ENCODE measurements around the gene MAML3.

DNA sequence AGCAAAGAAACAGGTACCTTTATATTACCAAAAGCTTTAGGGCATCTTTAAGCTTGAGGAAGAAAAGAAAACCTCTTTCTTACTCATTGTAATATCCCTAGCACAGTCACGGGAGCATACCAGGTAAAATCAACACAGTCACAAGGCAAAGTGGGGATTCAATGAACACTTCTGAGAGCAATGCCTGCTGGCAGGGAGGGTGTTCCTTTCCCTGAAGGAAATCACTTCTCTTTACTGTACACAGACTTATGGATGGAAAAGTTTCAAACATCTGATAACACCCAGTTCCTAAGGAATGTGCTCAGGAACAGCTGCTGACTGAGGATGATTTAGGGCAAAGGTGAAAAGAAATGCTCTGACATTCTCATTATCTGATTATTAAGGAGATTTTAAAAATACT, 94.8 kb downstream of the MAML3 start:
- TF ChIP-seq CHCHD3 (CRISPR knock-in tag; IDR thresholded peaks at IDR 0.05) = no peak
- TF ChIP-seq U2AF2 (IDR thresholded peaks at IDR 0.05; ENCODE audit: low read depth, low read length) = no peak
- TF ChIP-seq, protein P1, sequence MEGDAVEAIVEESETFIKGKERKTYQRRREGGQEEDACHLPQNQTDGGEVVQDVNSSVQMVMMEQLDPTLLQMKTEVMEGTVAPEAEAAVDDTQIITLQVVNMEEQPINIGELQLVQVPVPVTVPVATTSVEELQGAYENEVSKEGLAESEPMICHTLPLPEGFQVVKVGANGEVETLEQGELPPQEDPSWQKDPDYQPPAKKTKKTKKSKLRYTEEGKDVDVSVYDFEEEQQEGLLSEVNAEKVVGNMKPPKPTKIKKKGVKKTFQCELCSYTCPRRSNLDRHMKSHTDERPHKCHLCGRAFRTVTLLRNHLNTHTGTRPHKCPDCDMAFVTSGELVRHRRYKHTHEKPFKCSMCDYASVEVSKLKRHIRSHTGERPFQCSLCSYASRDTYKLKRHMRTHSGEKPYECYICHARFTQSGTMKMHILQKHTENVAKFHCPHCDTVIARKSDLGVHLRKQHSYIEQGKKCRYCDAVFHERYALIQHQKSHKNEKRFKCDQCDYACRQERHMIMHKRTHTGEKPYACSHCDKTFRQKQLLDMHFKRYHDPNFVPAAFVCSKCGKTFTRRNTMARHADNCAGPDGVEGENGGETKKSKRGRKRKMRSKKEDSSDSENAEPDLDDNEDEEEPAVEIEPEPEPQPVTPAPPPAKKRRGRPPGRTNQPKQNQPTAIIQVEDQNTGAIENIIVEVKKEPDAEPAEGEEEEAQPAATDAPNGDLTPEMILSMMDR (CRISPR knock-in tag; IDR thresholded peaks at IDR 0.05) = no peak
- TF ChIP-seq MAF1 (CRISPR knock-in tag; IDR thresholded peaks at IDR 0.05; ENCODE audit: borderline replicate concordance) = no peak
- TF ChIP-seq NFIC (IDR thresholded peaks at IDR 0.05; ENCODE audit: low read length) = no peak

Data from HepG2 (cell line).